ENCODE data around the gene FCSK. TPM values are rescaled to one million over a fixed set of nuclear protein-coding genes. Genes with fewer than 3 reads are reported as not detected.

Gene FCSK
- total and polyA plus RNA-seq, 2 of the 13 experiments (the other 11 are each of a cell fraction or from before 2014, with no cell fraction given) = 9.1 to 19.2 TPM

GRCh38 chr16:70438969-70439862, 15.2 kb upstream of the FCSK start, which contains the start of gene ST3GAL2 (continued):
- TF ChIP-seq ZNF704 (CRISPR knock-in tag; IDR thresholded peaks at IDR 0.05; ENCODE audit: borderline replicate concordance) (peak; percentile 84; the same call in 1 of the 2 replicates), ZNF709 (CRISPR knock-in tag; IDR thresholded peaks at IDR 0.05) (no peak), ZNF251 (CRISPR knock-in tag; IDR thresholded peaks at IDR 0.05) (no peak), ZNF503 (CRISPR knock-in tag; IDR thresholded peaks at IDR 0.05) (no peak), AFF4 (CRISPR knock-in tag; IDR thresholded peaks at IDR 0.05) (no peak), ZKSCAN8 (CRISPR knock-in tag; IDR thresholded peaks at IDR 0.05; ENCODE audit: borderline replicate concordance) (peak; percentile 56; the same call in 1 of the 2 replicates), ZMAT5 (CRISPR knock-in tag; IDR thresholded peaks at IDR 0.05; ENCODE audit: borderline replicate concordance, low read depth) (no peak), CTCF (CRISPR knock-in tag; IDR thresholded peaks at IDR 0.05) (peak; percentile 27), TOPORS (CRISPR knock-in tag; IDR thresholded peaks at IDR 0.05) (peak; percentile 97), KDM3A (CRISPR knock-in tag; IDR thresholded peaks at IDR 0.05; ENCODE audit: low read depth) (peak; percentile 69; the same call in 1 of the 2 replicates), ZNF589 (CRISPR knock-in tag; conservative IDR thresholded peaks at IDR 0.05) (no peak), ZNF777 (CRISPR knock-in tag; IDR thresholded peaks at IDR 0.05) (peak; percentile 48), ZNF550 (CRISPR knock-in tag; IDR thresholded peaks at IDR 0.05; ENCODE audit: borderline replicate concordance) (no peak), KMT2A (CRISPR knock-in tag; IDR thresholded peaks at IDR 0.05) (no peak; the same call in 1 of the 2 replicates), PREB (CRISPR knock-in tag; IDR thresholded peaks at IDR 0.05) (no peak), ZNF780A (CRISPR knock-in tag; IDR thresholded peaks at IDR 0.05) (no peak; the same call in 1 of the 2 replicates)

Data from HepG2 (cell line).